AG10803 (cell line): ENCODE data around the gene TBL3.

Experiments used
- DNase-seq: peaks from one replicate; pipeline ENCODE4 v3.0.0; 2010; ENCODE audit warnings: low read depth
- H3K4me3 ChIP-seq: 2 replicates; pipeline ENCODE4 v1.5.1; 2011; ENCODE audit warnings: mild to moderate bottlenecking, low read length, control low read depth
- TF ChIP-seq, protein P1 (sequence below): conservative IDR thresholded peaks from 2 replicates; pipeline ENCODE4 v1.5.1; 2011; ENCODE audit warnings: mild to moderate bottlenecking, low read length, control low read depth, inconsistent platforms

The TBL3 gene

DNA sequence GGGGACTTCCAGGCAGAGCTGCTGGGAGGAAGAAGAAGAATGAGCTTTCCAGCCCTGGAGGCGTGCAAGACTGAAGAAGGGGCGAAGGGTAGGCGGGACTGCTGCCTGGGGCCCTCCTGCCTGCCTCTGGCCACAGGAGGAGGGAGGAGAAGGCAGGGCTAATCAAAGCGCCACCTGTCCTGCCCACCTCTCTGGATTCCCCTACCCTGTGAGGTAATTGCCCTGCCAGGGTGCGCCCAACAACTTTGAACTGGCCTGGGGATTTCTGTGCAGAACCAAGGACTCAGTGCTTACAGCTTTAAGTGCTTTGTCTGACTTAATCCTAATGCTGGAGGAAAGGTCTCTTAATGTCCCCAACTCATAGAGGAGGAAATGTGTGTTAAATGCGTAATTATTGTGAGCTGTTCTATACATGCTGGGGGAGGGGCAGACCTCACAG lies 9.6 kb downstream of the TBL3 start, which contains the start of gene NOXO1:
TSS of gene NOXO1 (minus strand) at position 72 of the 439 bp plus-strand sequence. CDS start 290 bp downstream, outside the sequence.
- TF ChIP-seq, protein P1, sequence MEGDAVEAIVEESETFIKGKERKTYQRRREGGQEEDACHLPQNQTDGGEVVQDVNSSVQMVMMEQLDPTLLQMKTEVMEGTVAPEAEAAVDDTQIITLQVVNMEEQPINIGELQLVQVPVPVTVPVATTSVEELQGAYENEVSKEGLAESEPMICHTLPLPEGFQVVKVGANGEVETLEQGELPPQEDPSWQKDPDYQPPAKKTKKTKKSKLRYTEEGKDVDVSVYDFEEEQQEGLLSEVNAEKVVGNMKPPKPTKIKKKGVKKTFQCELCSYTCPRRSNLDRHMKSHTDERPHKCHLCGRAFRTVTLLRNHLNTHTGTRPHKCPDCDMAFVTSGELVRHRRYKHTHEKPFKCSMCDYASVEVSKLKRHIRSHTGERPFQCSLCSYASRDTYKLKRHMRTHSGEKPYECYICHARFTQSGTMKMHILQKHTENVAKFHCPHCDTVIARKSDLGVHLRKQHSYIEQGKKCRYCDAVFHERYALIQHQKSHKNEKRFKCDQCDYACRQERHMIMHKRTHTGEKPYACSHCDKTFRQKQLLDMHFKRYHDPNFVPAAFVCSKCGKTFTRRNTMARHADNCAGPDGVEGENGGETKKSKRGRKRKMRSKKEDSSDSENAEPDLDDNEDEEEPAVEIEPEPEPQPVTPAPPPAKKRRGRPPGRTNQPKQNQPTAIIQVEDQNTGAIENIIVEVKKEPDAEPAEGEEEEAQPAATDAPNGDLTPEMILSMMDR, result no peak
- H3K4me3 ChIP-seq, result no peak within 1 kb of the TSS

DNA sequence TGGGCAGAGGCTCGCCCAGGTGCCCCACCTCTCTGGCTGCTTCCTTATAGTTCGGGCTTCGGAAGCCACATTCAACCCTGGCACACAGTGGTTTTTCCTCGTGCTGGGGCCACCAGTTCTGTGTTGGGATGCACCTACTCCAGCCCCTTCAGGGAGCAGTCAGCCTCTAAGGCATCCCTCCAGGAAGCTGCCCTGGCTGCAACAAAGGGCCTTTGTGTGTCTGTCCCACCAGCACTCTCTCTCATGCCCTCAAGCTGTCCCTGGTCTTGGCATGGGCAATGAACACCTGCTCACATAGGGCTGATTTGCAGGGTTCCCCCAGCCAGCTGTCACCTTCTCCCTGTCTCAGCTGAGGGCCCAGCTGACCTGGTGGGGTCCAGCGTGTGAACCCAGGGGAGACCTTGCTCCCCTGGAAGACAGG lies 10.2 kb downstream of the TBL3 start:
- TF ChIP-seq, protein P1, result no peak
- H3K4me3 ChIP-seq, result no peak overlapping the region
- no peak for DNase-seq

More for the DNA sequence above, 9.6 kb downstream of the TBL3 start, which contains the start of gene NOXO1:
- DNase-seq, result no peak

DNA sequence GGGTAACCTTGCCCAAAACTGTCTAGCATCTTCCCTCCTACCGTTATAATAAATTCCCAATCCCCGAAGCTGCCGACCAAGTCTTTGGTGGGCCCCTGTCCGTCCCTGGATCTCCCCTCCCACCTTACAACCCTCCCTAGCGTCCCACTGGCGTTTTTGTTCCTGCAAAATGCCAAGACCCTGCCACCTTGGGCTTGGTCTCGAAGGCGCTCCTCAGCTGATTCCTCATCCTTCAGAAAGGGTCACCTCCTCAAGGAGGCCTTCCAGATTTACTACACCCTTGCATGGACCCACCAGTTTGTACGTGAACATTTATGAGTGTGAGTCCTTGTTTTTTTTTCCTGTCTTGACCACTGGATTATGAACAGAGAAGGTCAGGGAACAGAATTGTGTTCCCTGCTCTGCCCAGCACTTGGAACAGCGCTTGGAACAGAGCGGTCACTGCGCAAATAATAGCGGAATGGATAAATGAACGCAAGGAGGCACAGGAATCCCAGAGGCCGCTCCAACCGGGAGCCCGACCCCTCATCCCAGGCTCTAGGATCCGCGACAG lies 11.2 kb downstream of the TBL3 start:
- peak overlapping the region; percentile 63 for H3K4me3 ChIP-seq
- DNase-seq, result no peak
- TF ChIP-seq, protein P1, result no peak; the same call in 1 of the 2 replicates

DNA sequence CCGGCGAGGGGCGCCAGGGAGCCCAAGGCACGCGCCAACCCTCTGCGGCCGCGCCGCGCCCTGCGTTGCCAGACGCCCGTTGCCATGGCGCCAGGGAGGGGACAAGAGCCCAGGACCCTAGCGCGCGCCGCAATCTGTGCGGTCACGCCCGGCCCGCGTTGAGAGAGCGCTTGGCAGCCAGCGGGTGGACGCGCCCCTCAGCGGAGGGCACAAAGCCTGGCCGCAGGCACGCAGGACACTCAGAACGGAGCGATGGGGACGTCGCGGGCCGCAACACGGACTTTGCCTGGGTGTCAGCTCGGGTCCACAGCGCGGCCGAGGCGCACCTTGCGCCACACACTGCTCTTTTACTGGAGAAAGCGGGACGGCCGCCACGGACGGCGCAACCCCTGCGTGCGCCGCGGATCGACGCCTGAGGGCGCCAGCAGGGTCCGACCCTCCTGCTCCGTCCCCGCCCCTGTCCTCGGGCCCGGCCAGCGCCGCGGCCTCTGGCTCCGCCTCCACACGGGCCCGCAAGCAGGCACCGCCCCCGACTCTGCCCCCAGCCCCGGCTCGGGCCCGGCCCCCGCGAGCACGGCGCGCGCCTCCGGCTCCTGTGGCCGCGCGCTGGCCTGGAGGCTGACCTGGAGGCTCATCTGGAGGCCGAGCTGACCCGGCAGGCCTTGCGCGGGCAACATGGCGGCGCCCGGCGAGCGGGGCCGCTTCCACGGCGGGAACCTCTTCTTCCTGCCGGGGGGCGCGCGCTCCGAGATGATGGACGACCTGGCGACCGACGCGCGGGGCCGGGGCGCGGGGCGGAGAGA lies 11.9 kb downstream of the TBL3 start, which contains the start of gene GFER:
TSS of gene GFER (plus strand) at position 650 of the 803 bp plus-strand sequence. CDS start at position 676, 26 bp downstream.
- H3K4me3 ChIP-seq, result peak within 1 kb of the TSS; percentile 76
- DNase-seq, result peak; percentile 92
- TF ChIP-seq, protein P1, result peak; percentile 34

DNA sequence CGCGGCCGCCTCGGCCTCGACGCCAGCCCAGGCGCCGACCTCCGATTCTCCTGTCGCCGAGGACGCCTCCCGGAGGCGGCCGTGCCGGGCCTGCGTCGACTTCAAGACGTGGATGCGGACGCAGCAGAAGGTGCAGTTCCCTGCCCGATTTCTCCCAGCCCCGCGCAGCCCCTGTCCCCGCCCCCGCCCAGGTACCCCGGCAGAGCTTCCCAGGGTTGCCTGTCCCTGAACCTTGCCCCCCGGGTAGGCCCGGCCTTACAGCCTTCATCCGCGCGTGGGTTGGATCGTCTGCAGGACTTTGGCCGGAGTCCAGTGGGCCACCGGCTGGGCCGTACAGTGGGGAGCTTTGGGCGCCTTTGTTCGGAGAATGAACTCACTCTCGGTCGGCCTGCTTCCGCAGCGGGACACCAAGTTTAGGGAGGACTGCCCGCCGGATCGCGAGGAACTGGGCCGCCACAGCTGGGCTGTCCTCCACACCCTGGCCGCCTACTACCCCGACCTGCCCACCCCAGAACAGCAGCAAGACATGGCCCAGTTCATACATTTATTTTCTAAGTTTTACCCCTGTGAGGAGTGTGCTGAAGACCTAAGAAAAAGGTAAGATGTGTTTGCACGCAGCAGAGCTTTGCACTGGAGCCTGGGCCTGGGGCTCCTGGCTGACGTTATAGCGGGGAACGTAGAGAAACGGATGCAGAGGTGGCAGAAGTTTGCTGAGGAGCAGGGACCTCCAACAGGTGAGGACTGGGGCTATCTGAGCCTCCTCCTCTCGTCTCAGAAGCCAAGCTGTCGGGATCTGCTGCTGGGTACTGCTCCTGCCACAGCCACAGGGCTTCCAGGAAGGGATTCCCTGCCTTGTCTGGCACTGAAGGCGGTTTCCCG lies 12.7 kb downstream of the TBL3 start:
- no peak for DNase-seq
- TF ChIP-seq, protein P1, result no peak
- H3K4me3 ChIP-seq, result peak overlapping the region; percentile 76

DNA sequence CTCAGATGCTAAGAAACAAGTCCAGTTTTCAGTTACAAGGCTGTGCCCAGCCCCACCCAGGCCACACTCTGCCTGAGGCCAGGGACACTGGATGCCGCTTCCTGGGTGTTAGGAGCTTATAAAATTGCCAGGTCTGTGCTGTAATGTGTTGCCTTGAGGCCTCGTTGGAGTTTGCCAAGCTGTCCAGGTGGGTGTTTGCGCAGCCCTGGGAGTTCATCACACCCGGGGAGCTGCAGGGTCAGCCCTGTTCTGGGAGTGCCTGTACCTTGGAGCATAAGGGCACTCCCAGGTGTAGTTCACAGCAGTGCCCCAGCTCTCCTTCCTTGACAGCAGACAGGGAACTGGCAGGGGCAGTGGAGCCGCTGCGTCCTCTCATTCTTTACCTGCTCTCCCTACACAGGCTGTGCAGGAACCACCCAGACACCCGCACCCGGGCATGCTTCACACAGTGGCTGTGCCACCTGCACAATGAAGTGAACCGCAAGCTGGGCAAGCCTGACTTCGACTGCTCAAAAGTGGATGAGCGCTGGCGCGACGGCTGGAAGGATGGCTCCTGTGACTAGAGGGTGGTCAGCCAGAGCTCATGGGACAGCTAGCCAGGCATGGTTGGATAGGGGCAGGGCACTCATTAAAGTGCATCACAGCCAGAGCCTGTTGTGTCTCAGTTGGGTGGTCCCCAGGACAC lies 13.8 kb downstream of the TBL3 start:
- H3K4me3 ChIP-seq, result peak overlapping the region; percentile 76; the same call in 1 of the 2 replicates
- DNase-seq, result no peak
- TF ChIP-seq, protein P1, result no peak
